OCI-LY1 (cell line): ENCODE data around the gene PHKA1.
"Not testable (repeated sequence)": the region's sequence is repeated elsewhere in the genome, so short reads cannot be mapped to it uniquely, and the experiment has no call there.

Experiments
- EZH2 ChIP-seq: fragments of 200-600 bp; sonication (generic), shearing (Covaris generic); IDR thresholded peaks from 2 replicates; pipeline ENCODE4 v1.8.0; 2017; ENCODE audit warnings: borderline replicate concordance, mixed run types, mild to moderate bottlenecking, antibody characterized with exemption, low read length, moderate library complexity, mixed read lengths
- TF ChIP-seq, protein P1 (sequence below): fragments of 200-600 bp; sonication (generic), shearing (Covaris generic); IDR thresholded peaks from 2 replicates; pipeline ENCODE4 v1.5.1; 2017; ENCODE audit warnings: mild to moderate bottlenecking, antibody characterized with exemption, low read length, moderate library complexity, mixed read lengths

- TF ChIP-seq, protein P1, sequence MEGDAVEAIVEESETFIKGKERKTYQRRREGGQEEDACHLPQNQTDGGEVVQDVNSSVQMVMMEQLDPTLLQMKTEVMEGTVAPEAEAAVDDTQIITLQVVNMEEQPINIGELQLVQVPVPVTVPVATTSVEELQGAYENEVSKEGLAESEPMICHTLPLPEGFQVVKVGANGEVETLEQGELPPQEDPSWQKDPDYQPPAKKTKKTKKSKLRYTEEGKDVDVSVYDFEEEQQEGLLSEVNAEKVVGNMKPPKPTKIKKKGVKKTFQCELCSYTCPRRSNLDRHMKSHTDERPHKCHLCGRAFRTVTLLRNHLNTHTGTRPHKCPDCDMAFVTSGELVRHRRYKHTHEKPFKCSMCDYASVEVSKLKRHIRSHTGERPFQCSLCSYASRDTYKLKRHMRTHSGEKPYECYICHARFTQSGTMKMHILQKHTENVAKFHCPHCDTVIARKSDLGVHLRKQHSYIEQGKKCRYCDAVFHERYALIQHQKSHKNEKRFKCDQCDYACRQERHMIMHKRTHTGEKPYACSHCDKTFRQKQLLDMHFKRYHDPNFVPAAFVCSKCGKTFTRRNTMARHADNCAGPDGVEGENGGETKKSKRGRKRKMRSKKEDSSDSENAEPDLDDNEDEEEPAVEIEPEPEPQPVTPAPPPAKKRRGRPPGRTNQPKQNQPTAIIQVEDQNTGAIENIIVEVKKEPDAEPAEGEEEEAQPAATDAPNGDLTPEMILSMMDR: not testable (repeated sequence)
- TF ChIP-seq EZH2: not testable (repeated sequence)
Measured at GRCh38 chrX:72669508-72669907, 44.6 kb downstream of the PHKA1 start.
